HepG2 (cell line): ENCODE measurements around the gene LRPAP1. TPM values are rescaled to one million over a fixed set of nuclear protein-coding genes. Genes with fewer than 3 reads are reported as not detected.
A peak's percentile ranks its signal among the peaks of the same experiment; 100 is the strongest.

Source experiments
- ATAC-seq: fragments of 200-7000 bp; cut with Tn5 transposase; 3 replicates; pipeline ENCODE4 v1.9.1; 2020; ENCODE audit warnings: mild to moderate bottlenecking, moderate library complexity
- BruUV-seq: library from RNA; stranded (reverse); fragments of 400-500 nt; replicated peaks from 2 replicates; lab custom pipeline; 2021; lab: Mats Ljungman, UMichigan
- CTCF ChIA-PET: fragments of 300-600 bp; formaldehyde crosslinking; extraction: SDS; loops from one replicate; lab custom pipeline; 2021; ENCODE audit warnings: low total read pairs, inconsistent platforms, low intra/inter-chr PET ratio; lab: Yijun Ruan, JAX
- POLR2A ChIA-PET: fragments of 350-600 bp; sonication (Branson Sonifier 250); formaldehyde crosslinking; loops from one replicate; lab custom pipeline; 2020; ENCODE audit warnings: antibody characterized with exemption, inconsistent platforms; lab: Yijun Ruan, JAX
- DNase-seq: peaks from one replicate; pipeline ENCODE4 v3.0.0-alpha.2; 2015; ENCODE audit warnings: low spot score
- FAIRE-seq: peaks from 3 replicates; lab custom pipeline; 2011; peaks lifted over from hg19 to GRCh38; lab: Jason Lieb, UNC
- H2AFZ ChIP-seq: one replicate; pipeline ENCODE4 v1.6.1; 2011; ENCODE audit warnings: low read length, inconsistent platforms
- H3K27ac ChIP-seq: fragments of 300-600 bp; 3 replicates; pipeline ENCODE4 v1.8.0; 2011; ENCODE audit warnings: mixed run types, mild to moderate bottlenecking, mixed read lengths, low read length, inconsistent platforms; ENCODE audit not compliant: insufficient read depth; ENCODE audit errors: extremely low read length
- H3K27me3 ChIP-seq, 2 experiments: fragments of 200-600 bp in 1 of 2; 2 replicates in 1 of 2; 3 replicates in 1 of 2; pipeline versions ENCODE4 v1.6.0 to v1.8.0; 2011; ENCODE audit warnings: low read length in 2 of 2, mild to moderate bottlenecking in 2 of 2, moderate library complexity in 2 of 2, inconsistent platforms in 1 of 2; ENCODE audit not compliant: insufficient read depth in 2 of 2, control insufficient read depth in 1 of 2
- H3K36me3 ChIP-seq, 2 experiments: fragments of 200-600 bp in 1 of 2; replicated peaks in 1 of 2; 2 replicates in 1 of 2; 3 replicates in 1 of 2; pipeline versions ENCODE4 v1.5.1 to v1.8.0; 2011; ENCODE audit warnings: low read length in 2 of 2, inconsistent platforms in 1 of 2; ENCODE audit not compliant: insufficient read depth in 2 of 2, control insufficient read depth in 1 of 2
- H3K4me1 ChIP-seq: 2 replicates; pipeline ENCODE4 v1.5.1; 2012; ENCODE audit warnings: low read length, inconsistent platforms; ENCODE audit not compliant: insufficient read depth
- H3K4me2 ChIP-seq: 2 replicates; pipeline ENCODE4 v1.6.0; 2011; ENCODE audit warnings: low read depth, low read length, inconsistent platforms
- H3K4me3 ChIP-seq, 3 experiments: fragments of 200-600 bp in 1 of 3; sonication (generic), shearing (Covaris generic) in 1 of 3; replicated peaks in 1 of 3; 2 replicates each; pipeline ENCODE4 v1.5.1; 2011 to 2016; ENCODE audit warnings: low read length in 3 of 3, inconsistent platforms in 2 of 3, low read depth in 2 of 3, mild to moderate bottlenecking in 2 of 3, control low read depth in 1 of 3, mixed read lengths in 1 of 3; ENCODE audit not compliant: insufficient read depth in 1 of 3
- H3K79me2 ChIP-seq: one replicate; pipeline ENCODE4 v1.6.1; 2011; ENCODE audit warnings: low read length, inconsistent platforms; ENCODE audit not compliant: insufficient read depth
- H3K9ac ChIP-seq: 2 replicates; pipeline ENCODE4 v1.6.0; 2011; ENCODE audit warnings: mild to moderate bottlenecking, low read depth, low read length, inconsistent platforms; ENCODE audit not compliant: insufficient read depth
- H3K9me3 ChIP-seq: 2 replicates; pipeline ENCODE4 v1.5.1; 2012; ENCODE audit warnings: mild to moderate bottlenecking, low read length
- H4K20me1 ChIP-seq: 2 replicates; pipeline ENCODE4 v1.6.0; 2011; ENCODE audit warnings: inconsistent platforms, mild to moderate bottlenecking, low read length, moderate library complexity; ENCODE audit not compliant: insufficient read depth
- AGO1 ChIP-seq: fragments of 200-400 bp; formaldehyde crosslinking; IDR thresholded peaks from 2 replicates; pipeline ENCODE4 v1.6.1; 2017; ENCODE audit warnings: mild to moderate bottlenecking, low read depth, low read length, moderate library complexity; ENCODE audit not compliant: poor library complexity, severe bottlenecking
- ATM ChIP-seq: fragments of 450-650 bp; IDR thresholded peaks from 2 replicates; pipeline ENCODE4 v1.7.1; 2017; ENCODE audit warnings: mild to moderate bottlenecking, borderline replicate concordance
- HMGA1 ChIP-seq: sonication (generic); formaldehyde crosslinking; conservative IDR thresholded peaks from 2 replicates; pipeline ENCODE4 v1.4.0; 2020; ENCODE audit warnings: missing genetic modification reagents
- ZNF17 ChIP-seq: sonication (generic); formaldehyde crosslinking; IDR thresholded peaks from 2 replicates; pipeline ENCODE4 v1.5.0; 2020; ENCODE audit warnings: mild to moderate bottlenecking, missing genetic modification reagents
- ZNF776 ChIP-seq: sonication (generic); formaldehyde crosslinking; IDR thresholded peaks from 2 replicates; pipeline ENCODE4 v1.4.0; 2020; ENCODE audit warnings: mild to moderate bottlenecking, missing genetic modification reagents
- WGBS: methylation state at CpG from one replicate; pipeline ENCODE4 v1.1.6; 2017; ENCODE audit warnings: low lambda C conversion rate; 5-methylcytosine and 5-hydroxymethylcytosine counted together
- in situ Hi-C: cut with HindIII; loops from 2 replicates; pipeline ENCODE4 v1.10.0; 2017; ENCODE audit warnings: low pct_unique_long_range_greater_than_20kb; ENCODE audit not compliant: extremely low pct_ligation_motif_present
- intact Hi-C: fragments of 100-400 bp; cut with micrococcal nuclease; formaldehyde crosslinking; loops from one replicate; pipeline ENCODE4 v1.10.0; 2022; ENCODE audit not compliant: unreplicated experiment
- polyA plus RNA-seq, 8 experiments: library from polyadenylated mRNA; depleted of rRNA in 3 of 8; stranded (reverse) in 7 of 8; unstranded in 1 of 8; fragments of >200 nt; fragmentation: Illumina TruSeq in 4 of 8; extraction: Trizol in 4 of 8; gene quantifications; 2 replicates each; pipeline versions ENCODE4 v1.2.1 to v1.2.3, GENCODE V29; 2011 to 2016; ENCODE audit warnings: low read depth in 4 of 8, missing spikeins in 1 of 8, mixed read lengths in 1 of 8; ENCODE audit not compliant: insufficient read depth in 1 of 8
- total RNA-seq, 5 experiments: library from RNA; depleted of rRNA; stranded (reverse); fragments of >200 nt; fragmentation: Illumina TruSeq; extraction: Trizol; gene quantifications; 2 replicates each; pipeline ENCODE4 v1.2.3, GENCODE V29; 2016; ENCODE audit warnings: low read depth in 1 of 5
- TF ChIP-seq, protein P1 (sequence below): sonication (generic); formaldehyde crosslinking; IDR thresholded peaks from 2 replicates; pipeline ENCODE4 v1.4.0; 2020; ENCODE audit warnings: mild to moderate bottlenecking, missing genetic modification reagents

The LRPAP1 gene
- total and polyA plus RNA-seq, 2 of the 13 experiments (the other 11 are each of a cell fraction or from before 2014, with no cell fraction given): 153 to 191 TPM

GRCh38 chr4:3492741-3493719 is 39.2 kb downstream of the LRPAP1 start:
- no TSS peak for BruUV-seq
- ATAC-seq (no peak), FAIRE-seq (no peak), DNase-seq (no peak)
- Histone ChIP-seq H3K9ac (no peak overlapping the region), H3K36me3 (no peaks in the 10 kb centered on the region), H2AFZ (no peak overlapping the region), H3K4me2 (no peak overlapping the region), H3K79me2 (no peaks in the 10 kb centered on the region), H3K27me3 (peaks cover 18 to 74% of the 10 kb centered on the region in 2 experiments), H3K4me1 (peaks cover 28% of the 10 kb centered on the region), H3K27ac (no peak overlapping the region), H4K20me1 (peaks cover 1% of the 10 kb centered on the region; the same call in 1 of the 2 replicates), H3K4me3 (no peak overlapping the region), H3K9me3 (no peaks in the 10 kb centered on the region)
- ChIA-PET POLR2A (no interaction called here), CTCF (no interaction called here)
- intact Hi-C loops (no loop called here), in situ Hi-C loops (no loop called here)
- TF ChIP-seq ZNF17 (CRISPR knock-in tag): 0 out of 2 replicates have a peak, but pooled peaks have one; percentile 40
- TF ChIP-seq, protein P1, sequence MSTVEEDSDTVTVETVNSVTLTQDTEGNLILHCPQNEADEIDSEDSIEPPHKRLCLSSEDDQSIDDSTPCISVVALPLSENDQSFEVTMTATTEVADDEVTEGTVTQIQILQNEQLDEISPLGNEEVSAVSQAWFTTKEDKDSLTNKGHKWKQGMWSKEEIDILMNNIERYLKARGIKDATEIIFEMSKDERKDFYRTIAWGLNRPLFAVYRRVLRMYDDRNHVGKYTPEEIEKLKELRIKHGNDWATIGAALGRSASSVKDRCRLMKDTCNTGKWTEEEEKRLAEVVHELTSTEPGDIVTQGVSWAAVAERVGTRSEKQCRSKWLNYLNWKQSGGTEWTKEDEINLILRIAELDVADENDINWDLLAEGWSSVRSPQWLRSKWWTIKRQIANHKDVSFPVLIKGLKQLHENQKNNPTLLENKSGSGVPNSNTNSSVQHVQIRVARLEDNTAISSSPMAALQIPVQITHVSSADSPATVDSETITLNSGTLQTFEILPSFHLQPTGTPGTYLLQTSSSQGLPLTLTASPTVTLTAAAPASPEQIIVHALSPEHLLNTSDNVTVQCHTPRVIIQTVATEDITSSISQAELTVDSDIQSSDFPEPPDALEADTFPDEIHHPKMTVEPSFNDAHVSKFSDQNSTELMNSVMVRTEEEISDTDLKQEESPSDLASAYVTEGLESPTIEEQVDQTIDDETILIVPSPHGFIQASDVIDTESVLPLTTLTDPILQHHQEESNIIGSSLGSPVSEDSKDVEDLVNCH (CRISPR knock-in tag): no peak
- no peak for TF ChIP-seq ATM
- peak; percentile 31 for TF ChIP-seq AGO1
- TF ChIP-seq HMGA1 (CRISPR knock-in tag): no peak
- no peak for TF ChIP-seq ZNF776 (CRISPR knock-in tag)
- WGBS: 76% methylated on average over 15 of the region's 55 CpGs
